HG03442 (cell line): ENCODE measurements around the gene RBMS1.

Experiments
- ATAC-seq: cut with Tn5 transposase; IDR thresholded peaks from one replicate; pipeline ENCODE4 v1.9.1; 2021; ENCODE audit warnings: mild to moderate bottlenecking, moderate library complexity; ENCODE audit not compliant: unreplicated experiment

Gene RBMS1

DNA sequence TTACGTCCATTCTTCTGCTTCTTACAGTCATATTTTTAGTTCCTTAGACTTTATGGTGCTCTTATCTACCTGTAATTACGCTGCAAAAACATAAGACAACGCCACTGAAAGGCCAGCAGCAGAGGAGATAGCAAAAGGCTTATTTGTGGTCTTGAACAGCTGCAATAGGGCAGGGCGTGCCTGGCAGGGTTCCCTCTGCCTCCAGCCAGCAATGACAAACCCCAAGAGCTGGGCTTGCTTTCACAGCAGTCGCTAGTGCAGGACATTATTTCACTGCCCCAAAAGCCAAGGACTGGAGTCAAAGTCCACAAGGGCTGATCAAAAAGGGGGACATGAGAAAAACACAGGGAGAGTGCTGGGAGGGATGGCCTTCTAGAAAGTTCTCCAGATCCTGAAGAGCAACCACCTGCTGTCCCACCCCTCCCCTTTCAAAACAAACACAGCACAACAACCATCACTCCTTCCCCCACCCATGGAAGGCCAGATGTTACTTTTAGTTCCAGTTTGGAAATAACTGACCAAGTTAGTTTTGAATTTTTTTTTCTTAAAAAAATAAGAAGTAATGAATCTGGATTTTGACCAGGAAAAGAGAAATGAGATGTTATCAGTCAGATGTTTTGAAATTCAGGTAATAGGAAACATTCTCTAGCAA, 127.8 kb downstream of the RBMS1 start:
- no peak for ATAC-seq

DNA sequence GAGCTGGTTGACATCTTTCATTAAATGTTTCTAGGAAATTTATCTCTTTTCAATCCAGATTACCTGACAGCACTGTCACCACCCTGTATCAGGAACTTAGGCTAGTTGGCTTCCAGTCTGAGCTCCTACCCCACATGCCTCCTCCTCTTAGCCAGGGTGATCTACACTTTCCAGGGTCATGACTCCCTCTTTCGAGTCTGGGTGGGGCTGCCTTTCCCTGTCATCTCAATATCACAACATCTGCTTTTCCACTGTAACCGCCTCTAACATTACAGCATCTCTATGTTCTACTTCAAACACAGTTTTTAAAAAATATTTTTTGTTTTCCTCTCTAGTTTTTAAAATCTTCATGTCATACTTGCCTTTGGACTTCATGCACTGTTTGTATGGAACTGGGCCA, 129.2 kb downstream of the RBMS1 start:
- ATAC-seq, result no peak

DNA sequence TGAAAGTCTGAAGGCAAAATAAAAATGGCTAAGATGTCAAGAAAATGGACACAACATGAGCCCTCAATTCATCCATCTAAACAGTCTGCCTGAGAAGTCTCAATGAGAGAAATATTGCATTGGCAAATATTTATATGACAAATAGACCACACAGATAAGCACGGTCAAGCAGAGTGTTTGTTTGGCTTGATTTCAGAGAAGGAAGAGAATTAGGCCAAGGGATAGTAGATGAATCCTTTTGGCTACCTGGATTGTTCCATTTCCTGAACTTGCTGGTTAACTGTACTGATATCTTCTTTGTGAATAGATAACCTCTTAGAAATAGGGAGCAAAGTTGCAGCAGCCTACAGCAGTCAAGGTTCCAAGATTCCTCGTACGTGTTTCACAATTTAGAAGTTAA, 129.6 kb downstream of the RBMS1 start:
- no peak for ATAC-seq

DNA sequence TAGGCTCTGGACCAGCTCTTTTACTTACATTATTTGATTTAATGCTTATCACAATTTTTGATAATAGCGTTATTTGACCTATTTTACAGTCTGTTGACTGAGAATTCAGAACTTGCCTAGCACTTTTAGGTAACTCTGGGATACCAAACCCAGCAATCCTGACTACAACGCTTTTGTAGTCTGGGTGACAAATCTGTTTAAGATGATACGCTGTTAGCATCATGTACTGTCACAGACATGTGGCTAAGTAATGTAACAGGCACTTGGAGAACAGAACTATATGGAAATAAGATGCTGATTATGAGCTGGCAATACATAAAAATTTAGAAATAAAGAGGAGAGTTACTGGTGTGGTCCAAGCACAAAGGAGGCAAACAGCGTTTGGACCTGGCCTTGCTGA, 130.6 kb downstream of the RBMS1 start:
- ATAC-seq, result no peak

DNA sequence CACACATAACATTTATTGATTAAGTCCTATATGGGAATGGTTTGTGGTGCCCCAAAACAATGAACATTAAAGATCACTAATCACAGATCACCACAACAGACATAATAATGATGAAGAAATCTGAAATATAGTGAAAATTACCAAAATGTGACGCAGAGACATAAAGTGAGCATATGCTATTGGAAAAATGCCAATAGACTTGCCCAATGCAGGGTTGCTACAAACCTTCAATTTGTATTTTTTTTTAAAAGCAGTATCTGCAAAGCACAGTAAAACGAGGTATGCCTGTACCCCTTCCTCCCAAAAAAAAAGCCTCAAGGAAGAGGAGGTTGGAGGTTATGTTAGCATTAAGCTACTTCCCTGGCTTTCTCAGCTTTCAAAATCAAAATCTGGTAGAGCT, 131.1 kb downstream of the RBMS1 start:
- ATAC-seq, result no peak

DNA sequence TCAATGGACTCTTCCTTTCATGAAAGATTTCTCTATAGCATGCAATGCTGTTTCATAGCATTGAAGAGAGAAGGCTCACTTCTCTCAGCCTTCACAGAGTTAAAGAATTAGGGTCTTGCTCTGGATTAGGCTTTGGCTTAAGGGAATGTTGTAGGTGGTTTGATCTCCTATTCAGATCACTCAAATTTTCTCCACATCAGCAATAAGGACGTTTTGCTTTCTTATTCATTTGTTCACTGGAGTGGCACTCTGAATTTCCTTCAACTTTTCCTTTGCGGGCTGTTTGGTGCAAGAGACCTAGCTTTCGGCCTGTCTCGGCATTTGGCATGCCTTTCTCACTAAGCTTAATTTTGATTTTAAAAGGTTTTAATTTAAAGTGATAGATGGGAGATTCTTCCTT, 131.6 kb downstream of the RBMS1 start:
- ATAC-seq, result no peak

DNA sequence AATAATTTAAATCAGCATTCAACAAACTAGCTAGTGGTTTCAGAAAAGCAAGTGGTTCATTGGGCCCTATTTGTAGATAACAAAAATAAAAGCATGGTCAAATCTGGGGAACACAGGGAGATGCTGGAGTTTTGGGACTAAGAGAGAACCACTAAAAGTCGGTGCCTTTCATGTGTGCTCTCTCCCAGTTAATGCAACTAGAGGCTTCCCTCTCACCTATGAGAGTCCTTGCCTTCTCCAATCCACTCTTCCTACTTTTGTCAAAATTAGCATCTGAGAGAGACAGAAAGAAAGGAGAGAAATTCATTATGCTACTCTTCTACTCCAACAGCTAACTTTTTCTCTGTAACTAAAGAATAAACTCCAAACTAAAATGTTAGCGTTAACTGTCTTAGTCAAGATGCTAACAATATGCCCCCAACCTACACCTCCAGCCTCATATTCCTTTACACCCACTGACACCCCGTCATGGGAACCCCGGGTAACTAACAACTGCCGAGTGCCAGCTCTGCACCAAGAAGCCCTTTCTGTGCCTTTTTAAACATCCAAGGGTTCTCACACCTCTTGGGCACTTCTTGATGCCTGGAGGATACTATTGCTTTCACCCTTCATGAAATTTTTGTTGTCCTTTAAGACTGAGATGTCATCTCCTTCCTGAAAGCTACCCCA, 133.4 kb downstream of the RBMS1 start:
- ATAC-seq, result no peak

DNA sequence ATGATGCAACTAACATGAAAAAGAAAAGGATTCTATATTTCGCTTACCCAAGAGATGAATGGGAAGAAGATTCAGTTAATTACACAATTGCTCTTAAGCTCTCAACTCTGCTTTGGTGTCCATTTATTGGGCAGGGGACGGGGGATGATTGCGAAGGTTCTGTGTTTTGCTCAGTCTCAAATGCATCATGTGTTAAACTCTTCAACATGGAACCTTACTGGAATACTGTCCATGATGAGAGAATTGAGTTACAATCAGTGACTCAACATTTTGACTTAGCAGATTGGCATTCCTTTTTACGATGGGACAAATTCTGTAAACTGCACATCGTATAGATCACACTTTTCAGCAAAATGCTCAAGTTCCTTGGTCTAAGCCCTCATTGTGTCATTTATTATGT, 135.6 kb downstream of the RBMS1 start:
- no peak for ATAC-seq

DNA sequence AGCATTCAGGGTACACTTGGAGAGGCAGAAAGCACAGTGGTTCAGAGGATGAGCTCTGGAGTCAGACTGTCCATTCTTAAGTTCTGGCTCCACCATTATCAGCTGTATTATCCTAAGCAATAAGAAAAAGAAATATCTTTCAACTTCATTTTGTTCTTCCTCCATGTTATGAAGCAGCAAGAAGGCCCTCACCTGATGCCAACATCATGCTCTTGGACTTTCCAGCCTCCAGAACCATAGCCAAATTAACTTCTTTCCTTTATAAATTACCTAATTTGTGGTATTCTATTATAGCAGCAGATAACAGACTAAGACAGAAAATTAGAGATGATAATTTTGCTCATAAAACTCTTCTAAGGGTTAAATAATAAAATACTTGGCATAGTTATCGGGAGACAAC, 137.1 kb downstream of the RBMS1 start:
- ATAC-seq, result no peak

DNA sequence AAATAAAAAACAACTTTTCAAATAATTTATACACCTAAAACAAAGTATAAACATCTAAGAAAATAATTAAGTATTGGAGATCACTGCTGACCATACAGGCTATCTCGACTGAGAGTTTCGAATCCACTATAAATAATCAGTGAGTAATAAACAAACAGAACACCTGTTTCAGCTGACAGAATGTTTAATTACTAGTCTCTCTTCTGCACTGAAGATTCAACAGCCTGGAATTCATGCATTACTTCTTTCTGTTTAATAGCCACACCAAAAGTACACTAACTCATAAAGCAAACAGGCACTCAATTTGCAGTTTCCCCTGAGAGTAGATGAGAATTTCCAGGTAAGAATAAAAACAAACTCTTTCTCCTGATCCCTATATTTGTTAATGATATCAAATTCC, 138.5 kb downstream of the RBMS1 start:
- ATAC-seq, result no peak

DNA sequence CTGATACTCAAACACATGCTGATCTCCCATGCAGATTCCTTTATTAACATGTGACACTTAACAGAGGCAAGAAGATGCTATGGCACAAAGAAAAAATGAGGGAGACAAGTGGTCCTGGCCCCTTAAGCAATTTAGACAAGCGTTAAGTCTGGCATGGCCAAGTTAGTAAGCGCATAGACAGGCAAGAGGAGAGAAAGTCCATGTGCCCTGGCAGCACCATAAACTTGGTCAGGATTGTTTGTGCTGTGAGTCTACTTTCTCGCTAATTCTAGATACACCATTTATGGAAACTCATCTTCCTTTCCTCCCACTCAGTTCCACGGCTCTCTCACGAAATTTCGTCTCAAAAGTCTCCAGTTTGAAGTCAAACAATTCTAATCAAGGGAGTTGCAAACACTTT, 138.9 kb downstream of the RBMS1 start:
- ATAC-seq, result no peak

DNA sequence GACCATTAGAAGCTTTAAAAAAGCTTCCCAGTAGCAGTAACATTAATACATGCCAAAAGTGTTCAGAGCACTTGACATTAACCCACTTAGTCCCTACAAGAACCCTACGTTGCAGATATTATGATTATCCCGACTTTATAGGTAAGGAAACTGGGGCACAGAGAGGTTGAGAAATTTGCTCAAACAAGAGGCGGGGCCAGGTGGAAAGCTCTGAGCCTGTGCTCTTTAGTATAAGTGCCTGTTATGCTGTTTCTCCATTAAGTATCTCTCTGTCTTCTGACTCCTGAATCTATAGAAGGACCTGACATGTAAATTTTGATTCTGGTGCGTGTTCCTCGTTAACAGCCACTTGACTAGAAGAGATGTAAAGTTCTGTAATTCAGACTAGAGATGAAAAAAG, 139.8 kb downstream of the RBMS1 start:
- ATAC-seq, result no peak

DNA sequence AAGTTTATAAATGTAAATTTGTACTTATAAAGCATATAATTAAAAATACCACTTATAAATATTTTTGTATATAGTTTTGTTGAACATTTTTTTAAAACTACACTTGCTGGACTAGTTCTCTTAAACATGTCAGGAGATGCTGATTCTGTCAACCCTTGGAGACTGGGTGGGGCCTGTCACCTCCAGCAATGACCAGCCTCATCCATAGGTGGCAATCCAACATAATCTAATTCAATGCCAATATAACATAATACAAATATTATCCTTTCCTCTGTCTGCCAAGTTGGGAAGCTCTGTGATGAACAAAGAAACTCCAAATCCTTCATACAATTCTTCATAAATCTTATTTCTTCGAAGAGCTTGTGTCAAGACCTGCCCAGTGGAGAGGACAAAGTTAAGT, 140.4 kb downstream of the RBMS1 start:
- peak; percentile 50 for ATAC-seq

DNA sequence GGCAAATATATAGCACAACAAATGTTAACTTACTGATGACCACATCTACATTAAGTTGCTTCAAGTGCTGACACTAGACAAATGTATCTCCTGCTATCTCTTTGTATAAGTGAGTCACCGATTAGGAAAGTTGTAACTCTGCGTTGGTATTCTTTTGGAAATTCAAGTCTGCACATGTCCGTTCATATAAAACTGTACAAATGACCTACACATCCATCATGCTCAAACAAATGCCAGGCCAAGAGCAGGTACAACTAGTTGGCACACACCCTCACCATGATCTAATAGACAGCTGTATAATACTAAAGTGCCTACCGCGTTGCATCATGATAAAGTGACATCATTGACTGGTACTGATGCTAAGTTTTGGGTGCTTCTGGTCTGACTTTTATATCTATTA, 141.1 kb downstream of the RBMS1 start:
- ATAC-seq, result no peak

DNA sequence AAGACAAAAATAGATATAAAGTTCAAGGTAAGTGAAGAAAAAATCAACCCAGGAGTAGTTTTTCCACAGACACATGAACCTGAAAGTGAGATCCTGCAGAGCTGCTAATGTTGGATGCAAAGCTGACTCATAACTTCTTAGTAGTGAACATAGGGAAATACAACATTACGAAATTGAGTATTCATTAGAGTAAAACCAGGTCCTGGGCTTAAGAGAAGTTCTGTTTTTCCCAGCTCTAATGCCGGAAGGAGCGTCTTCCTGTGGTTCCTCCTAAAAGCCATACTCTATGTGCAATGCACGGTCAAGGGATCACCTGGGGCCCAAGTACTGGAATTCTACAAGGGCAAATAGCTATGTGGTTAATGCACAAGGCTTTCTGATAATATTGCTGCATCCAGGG, 141.7 kb downstream of the RBMS1 start:
- no peak for ATAC-seq

DNA sequence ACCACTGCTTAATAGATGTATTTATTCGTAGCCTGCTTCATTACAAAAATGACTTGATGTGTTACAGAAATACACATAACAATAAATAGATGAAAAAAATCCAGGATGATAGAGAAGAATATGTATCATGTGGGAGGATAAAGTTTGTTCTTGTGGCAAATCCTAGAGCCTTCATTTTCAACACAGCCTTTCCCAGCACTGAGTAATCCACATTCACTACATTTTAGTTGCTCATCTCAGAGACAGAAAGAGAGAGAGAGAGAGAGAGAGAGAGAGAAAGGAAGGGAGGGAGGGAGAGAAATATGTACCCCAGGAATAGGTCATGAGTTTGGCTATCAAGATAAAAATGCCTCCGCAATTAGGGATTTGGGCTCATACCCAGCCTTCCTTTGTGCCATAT, 144.3 kb downstream of the RBMS1 start:
- no peak for ATAC-seq

DNA sequence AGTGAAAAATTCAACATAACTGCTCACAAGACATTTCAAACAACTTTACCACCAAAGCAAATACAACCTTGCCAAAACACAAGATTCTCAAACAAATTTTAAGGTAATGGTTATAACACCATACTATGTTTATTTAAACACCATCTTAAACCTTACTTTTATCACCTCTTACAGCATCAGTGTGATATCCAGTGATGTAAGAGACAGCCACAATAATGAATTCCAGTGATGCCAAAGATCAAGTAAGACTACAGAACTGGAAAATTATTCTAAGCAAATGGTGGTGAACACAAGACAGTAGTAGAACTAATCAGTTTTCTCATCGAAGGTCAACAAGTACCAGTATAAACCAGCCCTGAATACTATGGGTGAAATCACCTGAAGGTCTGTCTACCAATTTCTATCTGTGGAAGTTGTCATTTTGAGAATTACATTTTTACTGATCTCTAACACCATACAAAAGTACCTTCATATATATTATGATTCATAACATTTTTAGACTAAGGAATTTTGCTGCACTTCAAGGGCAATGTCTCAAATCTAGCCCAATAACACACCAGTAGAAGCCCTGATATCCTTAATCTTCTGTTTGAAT, 146.2 kb downstream of the RBMS1 start:
- ATAC-seq, result no peak

DNA sequence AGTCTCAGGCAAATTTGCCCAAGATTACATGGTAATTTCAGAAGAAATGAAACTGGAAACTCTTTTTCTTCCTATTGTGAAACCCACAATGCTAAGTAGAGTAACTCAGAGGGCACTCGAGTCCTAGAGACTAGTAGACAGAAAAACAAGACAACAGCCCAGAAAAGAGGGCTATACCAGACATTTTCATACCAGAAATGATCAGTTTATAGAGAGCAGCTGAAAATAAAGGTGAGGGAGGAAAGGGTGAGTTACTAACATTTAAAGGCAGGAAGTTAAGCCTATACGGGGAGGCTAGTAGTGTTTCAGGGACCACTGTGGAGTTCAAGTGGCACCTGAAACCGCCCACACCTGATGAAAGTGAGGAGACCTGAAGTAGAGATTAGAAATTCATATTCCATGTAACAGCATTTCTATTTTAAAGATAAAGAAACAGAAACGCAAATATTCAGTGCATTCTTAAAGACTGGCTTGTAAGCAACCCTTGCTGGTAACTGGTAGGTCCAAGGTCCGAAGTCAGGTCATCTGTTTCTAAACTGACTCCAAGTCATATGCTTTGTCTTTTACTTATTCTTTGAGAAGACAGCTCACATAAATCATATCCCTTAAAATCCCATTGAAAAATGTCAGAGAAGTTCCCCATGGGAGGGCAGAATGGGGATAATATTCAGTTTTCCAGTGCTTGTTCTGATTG, 148.4 kb downstream of the RBMS1 start:
- ATAC-seq, result no peak

DNA sequence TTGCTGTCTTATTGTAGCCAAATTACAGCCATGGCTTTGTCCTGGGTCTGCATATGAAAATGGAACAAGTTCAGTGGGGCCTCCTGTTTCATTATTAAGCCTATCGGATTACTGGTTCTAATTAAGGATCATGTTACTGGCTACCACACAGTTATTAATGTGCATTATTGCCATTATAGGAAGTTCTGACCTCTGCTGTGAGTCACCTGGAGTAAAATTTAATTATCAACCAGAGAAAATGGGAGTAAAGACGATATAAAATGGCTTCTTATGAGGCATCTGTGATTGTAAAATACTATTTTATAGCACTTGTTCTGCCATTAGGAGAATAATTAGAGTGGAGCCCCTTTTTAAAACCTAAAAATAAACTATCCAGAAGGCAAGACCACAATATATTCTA, 150.2 kb downstream of the RBMS1 start:
- no peak for ATAC-seq

DNA sequence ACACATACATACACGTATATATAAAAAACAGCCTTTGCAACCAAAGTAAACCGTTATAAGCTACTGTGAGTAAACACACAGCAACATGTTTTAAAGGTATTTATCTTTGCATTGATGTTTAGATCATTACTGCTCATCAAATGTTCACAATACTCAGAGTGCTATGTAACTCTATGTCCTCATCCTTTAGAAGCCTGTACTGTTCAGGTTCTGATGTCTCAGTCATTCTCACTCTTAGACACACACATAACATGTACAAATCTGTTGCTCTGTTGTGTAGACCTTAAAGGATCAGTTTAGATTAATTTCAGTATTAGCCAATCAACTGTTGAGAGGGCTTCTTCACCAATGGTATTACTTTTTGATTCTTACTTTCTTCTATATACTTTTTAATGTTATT, 153.9 kb downstream of the RBMS1 start:
- ATAC-seq, result no peak

DNA sequence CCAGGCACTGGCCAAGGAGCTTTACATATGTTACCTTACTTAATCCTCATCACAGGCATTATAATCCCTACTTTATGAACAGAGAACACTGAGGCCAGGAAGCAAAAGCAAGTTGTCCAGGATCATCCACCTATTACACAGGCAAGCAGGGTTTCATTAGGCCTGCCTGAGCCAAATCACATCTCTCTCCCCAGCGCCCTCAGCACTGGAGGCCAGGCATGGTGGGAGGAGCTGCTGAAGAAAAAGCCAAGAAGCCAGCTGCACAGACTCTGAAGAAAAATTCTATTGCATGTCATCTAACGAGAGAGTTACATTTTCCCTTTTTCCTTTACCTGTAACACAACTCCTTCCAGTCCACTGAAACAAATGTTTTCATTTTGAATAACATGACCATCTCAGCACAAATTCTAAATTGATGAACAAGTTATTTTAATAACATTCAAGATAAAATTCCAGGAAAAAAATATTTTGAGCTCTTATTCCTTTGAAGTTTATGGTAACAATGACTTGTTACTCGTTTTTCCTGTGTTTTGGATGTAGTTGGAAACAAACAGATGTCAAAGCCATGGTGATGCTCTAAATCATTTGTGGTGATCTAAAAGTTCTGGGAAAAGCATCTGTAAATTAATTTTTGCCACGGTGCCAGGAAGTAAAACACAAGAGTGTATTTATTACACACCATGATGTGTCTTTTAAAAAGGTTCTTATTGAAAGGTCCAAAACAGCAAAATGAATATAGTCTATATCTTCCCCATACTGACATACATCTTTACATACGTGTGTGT, 154.5 kb downstream of the RBMS1 start:
- ATAC-seq, result no peak
